H1 (cell line): ENCODE results near the gene SMIM7. TPM values are rescaled to one million over a fixed set of nuclear protein-coding genes. Genes with fewer than 3 reads are reported as not detected.

Source experiments
- CTCF ChIA-PET: fragments of 300-600 bp; sonication (Branson Sonifier 250); formaldehyde crosslinking; loops from one replicate; lab custom pipeline; 2021; ENCODE audit not compliant: partially characterized antibody; lab: Charles Lee
- POLR2A ChIA-PET: fragments of 300-600 bp; sonication (Branson Sonifier 250); formaldehyde crosslinking; loops from one replicate; lab custom pipeline; 2021; ENCODE audit warnings: inconsistent platforms; ENCODE audit not compliant: partially characterized antibody; lab: Charles Lee
- DNase-seq, 2 experiments: peaks; one replicate each; pipeline versions ENCODE4 v3.0.0 to v3.0.0-alpha.2; 2010 to 2022; ENCODE audit warnings: low spot score in 2 of 2, low read depth in 1 of 2, mixed read lengths in 1 of 2
- FAIRE-seq: peaks from 2 replicates; lab custom pipeline; 2011; peaks lifted over from hg19 to GRCh38; lab: Jason Lieb, UNC
- H2AFZ ChIP-seq: 2 replicates; pipeline ENCODE4 v1.8.1; 2012; ENCODE audit warnings: low read length, inconsistent platforms
- H2AK5ac ChIP-seq: 2 replicates; pipeline ENCODE4 v1.6.1; 2013; ENCODE audit warnings: low read depth, low read length
- H2BK120ac ChIP-seq: replicated peaks from 2 replicates; pipeline ENCODE3; 2013; ENCODE audit warnings: low read depth, low read length, inconsistent platforms
- H2BK12ac ChIP-seq: 2 replicates; pipeline ENCODE4 v1.6.1; 2013; ENCODE audit warnings: low read depth, low read length
- H2BK15ac ChIP-seq: 2 replicates; pipeline ENCODE4 v1.6.1; 2013; ENCODE audit warnings: low read length
- H2BK20ac ChIP-seq: 2 replicates; pipeline ENCODE4 v1.6.1; 2013; ENCODE audit warnings: low read length
- H2BK5ac ChIP-seq: 2 replicates; pipeline ENCODE4 v1.6.1; 2013; ENCODE audit warnings: low read depth, low read length
- H3K14ac ChIP-seq: 2 replicates; pipeline ENCODE4 v1.6.1; 2013; ENCODE audit warnings: inconsistent platforms; ENCODE audit not compliant: insufficient read length
- H3K18ac ChIP-seq: 2 replicates; pipeline ENCODE4 v1.6.1; 2013; ENCODE audit warnings: low read length; ENCODE audit errors: extremely low read depth
- H3K23ac ChIP-seq: 2 replicates; pipeline ENCODE4 v1.6.1; 2013; ENCODE audit warnings: inconsistent platforms; ENCODE audit not compliant: insufficient read length
- H3K23me2 ChIP-seq: 2 replicates; pipeline ENCODE4 v1.6.1; 2013; ENCODE audit warnings: low read depth, low read length
- H3K27ac ChIP-seq: 2 replicates; pipeline ENCODE4 v1.6.1; 2011; ENCODE audit warnings: low read depth, low read length, inconsistent platforms
- H3K27me3 ChIP-seq, 4 experiments: replicated peaks in 1 of 4; 1 replicate in 1 of 4; 2 replicates in 3 of 4; pipeline versions ENCODE4 v1.6.1 to v1.8.1; 2011 to 2013; ENCODE audit warnings: low read length in 3 of 4, mild to moderate bottlenecking in 3 of 4, inconsistent platforms in 2 of 4, mixed read lengths in 2 of 4, moderate library complexity in 1 of 4; ENCODE audit not compliant: control insufficient read depth in 3 of 4, insufficient read depth in 3 of 4; ENCODE audit errors: extremely low read depth in 1 of 4
- H3K36me3 ChIP-seq, 4 experiments: 2 replicates each; pipeline versions ENCODE4 v1.6.1 to v1.8.1; 2011 to 2013; ENCODE audit warnings: mild to moderate bottlenecking in 4 of 4, low read length in 3 of 4, moderate library complexity in 2 of 4, control low read depth in 1 of 4, inconsistent platforms in 1 of 4; ENCODE audit not compliant: insufficient read depth in 4 of 4, control insufficient read depth in 2 of 4
- H3K4ac ChIP-seq: replicated peaks from 2 replicates; pipeline ENCODE3; 2013; ENCODE audit warnings: low read length, low read depth, mixed read lengths, inconsistent platforms; ENCODE audit not compliant: insufficient read length
- H3K4me1 ChIP-seq, 4 experiments: replicated peaks in 1 of 4; 1 replicate in 1 of 4; 2 replicates in 3 of 4; pipeline versions ENCODE4 v1.6.1 to v1.8.1; 2011 to 2013; ENCODE audit warnings: low read length in 3 of 4, inconsistent platforms in 2 of 4, mixed read lengths in 1 of 4; ENCODE audit not compliant: insufficient read depth in 4 of 4, control insufficient read depth in 3 of 4
- H3K4me2 ChIP-seq, 2 experiments: 2 replicates each; pipeline versions ENCODE4 v1.6.1 to v1.8.1; 2011 to 2013; ENCODE audit warnings: low read depth in 2 of 2, low read length in 2 of 2, control low read depth in 1 of 2, inconsistent platforms in 1 of 2, mild to moderate bottlenecking in 1 of 2; ENCODE audit not compliant: insufficient read depth in 1 of 2
- H3K4me3 ChIP-seq, 4 experiments: fragments of 200-600, 300-600 bp in 1 of 4; sonication (generic), shearing (Covaris generic), sonication (Bioruptor Twin) in 1 of 4; 2 replicates each; pipeline versions ENCODE4 v1.5.1 to v1.8.1; 2011 to 2016; ENCODE audit warnings: low read length in 4 of 4, low read depth in 3 of 4, control low read depth in 2 of 4, inconsistent platforms in 2 of 4, mild to moderate bottlenecking in 2 of 4, mixed read lengths in 1 of 4, moderate library complexity in 1 of 4; ENCODE audit not compliant: insufficient read depth in 2 of 4; ENCODE audit errors: extremely low read depth in 1 of 4
- H3K56ac ChIP-seq: replicated peaks from 2 replicates; pipeline ENCODE3; 2013; ENCODE audit warnings: low read depth, mild to moderate bottlenecking, mixed read lengths, low read length, inconsistent platforms; ENCODE audit not compliant: insufficient read length
- H3K79me1 ChIP-seq: 2 replicates; pipeline ENCODE4 v1.6.1; 2013; ENCODE audit warnings: low read depth, low read length, control low read depth
- H3K79me2 ChIP-seq, 2 experiments: 2 replicates each; pipeline versions ENCODE4 v1.6.1 to v1.8.1; 2012 to 2013; ENCODE audit warnings: low read length in 2 of 2, mild to moderate bottlenecking in 2 of 2, inconsistent platforms in 1 of 2; ENCODE audit not compliant: insufficient read depth in 2 of 2, control insufficient read depth in 1 of 2
- H3K9ac ChIP-seq, 4 experiments: replicated peaks in 1 of 4; 1 replicate in 1 of 4; 2 replicates in 3 of 4; pipeline versions ENCODE4 v1.6.1 to v1.8.1; 2011 to 2013; ENCODE audit warnings: low read depth in 3 of 4, low read length in 3 of 4, control low read depth in 2 of 4, mild to moderate bottlenecking in 2 of 4, moderate library complexity in 2 of 4, inconsistent platforms in 1 of 4; ENCODE audit errors: extremely low read depth in 1 of 4
- H3K9me3 ChIP-seq, 2 experiments: 2 replicates each; pipeline versions ENCODE4 v1.6.1 to v1.8.1; 2012 to 2013; ENCODE audit warnings: mild to moderate bottlenecking in 2 of 2, moderate library complexity in 2 of 2, control low read depth in 1 of 2, inconsistent platforms in 1 of 2, low read depth in 1 of 2, low read length in 1 of 2, mixed read lengths in 1 of 2; ENCODE audit not compliant: insufficient read depth in 2 of 2
- H4K20me1 ChIP-seq, 2 experiments: replicated peaks in 1 of 2; 2 replicates each; pipeline versions ENCODE3 to v1.8.1; 2011 to 2013; ENCODE audit warnings: inconsistent platforms in 2 of 2, low read length in 2 of 2, mild to moderate bottlenecking in 1 of 2; ENCODE audit not compliant: insufficient read depth in 2 of 2, control insufficient read depth in 1 of 2
- H4K5ac ChIP-seq: 2 replicates; pipeline ENCODE4 v1.6.1; 2013; ENCODE audit warnings: low read length, low read depth, mixed read lengths, inconsistent platforms; ENCODE audit not compliant: insufficient read length
- H4K8ac ChIP-seq: 2 replicates; pipeline ENCODE4 v1.8.0; 2013; ENCODE audit warnings: mild to moderate bottlenecking, moderate library complexity, low read length, inconsistent platforms; ENCODE audit not compliant: insufficient read depth; ENCODE audit errors: extremely low read depth
- H4K91ac ChIP-seq: replicated peaks from 2 replicates; pipeline ENCODE3; 2013; ENCODE audit warnings: low read length, mixed read lengths, inconsistent platforms; ENCODE audit not compliant: insufficient read length
- CBX8 ChIP-seq: fragments of 300-800, 300-1000 bp; sonication (generic); IDR thresholded peaks from 2 replicates; pipeline ENCODE4 v1.7.1; 2016; ENCODE audit warnings: low read depth, low read length, borderline replicate concordance
- CREB1 ChIP-seq: IDR thresholded peaks from 2 replicates; pipeline ENCODE4 v1.6.1; 2012; ENCODE audit warnings: inconsistent platforms
- SP4 ChIP-seq: IDR thresholded peaks from 2 replicates; pipeline ENCODE4 v1.6.1; 2012; ENCODE audit warnings: low read length, inconsistent platforms
- SRF ChIP-seq: IDR thresholded peaks from 2 replicates; pipeline ENCODE4 v1.6.1; 2011; ENCODE audit warnings: mild to moderate bottlenecking, low read depth, low read length, moderate library complexity
- TAF1 ChIP-seq: IDR thresholded peaks from 2 replicates; pipeline ENCODE4 v1.6.1; 2011; ENCODE audit warnings: mild to moderate bottlenecking, low read depth, low read length
- WGBS, 2 experiments: shearing (Covaris generic) in 1 of 2; methylation state at CpG; one replicate each; pipeline versions ENCODE4 v1.1.6 to v1.1.7; 2013 to 2015; ENCODE audit warnings: low lambda C conversion rate in 2 of 2, mixed read lengths in 2 of 2, inconsistent platforms in 1 of 2, low coverage in 1 of 2, missing lambda C conversion rate in 1 of 2; ENCODE audit not compliant: insufficient replicate concordance in 2 of 2, insufficient coverage in 1 of 2, insufficient read length in 1 of 2; ENCODE audit errors: extremely low coverage in 1 of 2, missing lambda C conversion rate in 1 of 2; 5-methylcytosine and 5-hydroxymethylcytosine counted together
- polyA plus RNA-seq, 7 experiments: library from polyadenylated mRNA; depleted of rRNA in 3 of 7; stranded (reverse) in 5 of 7; unstranded in 2 of 7; fragments of >200 nt in 5 of 7; fragments of 200-250 nt in 2 of 7; gene quantifications; 1 replicate in 5 of 7; 2 replicates in 1 of 7; 4 replicates in 1 of 7; pipeline versions ENCODE4 v1.2.1 to v1.2.3, GENCODE V29; 2011 to 2013; ENCODE audit warnings: missing spikeins in 2 of 7, mixed read lengths in 2 of 7
- total RNA-seq: library from RNA; stranded (reverse); fragmentation: NEBNext Ultra II Directional; extraction: Animal tissue kit (Norgen Biotek cat#: 25700); gene quantifications from 2 replicates; pipeline ENCODE4 v1.2.1, GENCODE V29; 2021

The SMIM7 gene
- total and polyA plus RNA-seq, 2 of the 8 experiments (the other 6 are each of a cell fraction or from before 2014, with no cell fraction given) = 55.5 to 67.5 TPM

GRCh38 chr19:16702123-16702522 lies 42.2 kb upstream of the SMIM7 start:
- Histone ChIP-seq H3K4ac (no peak overlapping the region), H2BK120ac (no peak overlapping the region), H2BK20ac (no peak overlapping the region), H3K36me3 (no peaks in the 10 kb centered on the region), H2BK12ac (no peak overlapping the region), H4K20me1 (no peaks in the 10 kb centered on the region), H3K14ac (no peak overlapping the region), H3K23ac (no peak overlapping the region), H2AFZ (no peak overlapping the region), H2BK15ac (no peak overlapping the region), H3K9ac (no peak overlapping the region), H4K8ac (no peak overlapping the region), H2BK5ac (no peak overlapping the region), H3K4me3 (no peak overlapping the region)
- DNase-seq (no peak), FAIRE-seq (no peak)
- TF ChIP-seq SRF = no peak
- no peak for TF ChIP-seq TAF1
- no peak for TF ChIP-seq CREB1
- no peak for TF ChIP-seq CBX8
- no peak for TF ChIP-seq SP4
- TF ChIP-seq, all 59 proteins: peak for 0
- H3K79me2 ChIP-seq = no peaks in the 10 kb centered on the region
- no peak overlapping the region for H3K18ac ChIP-seq
- no peaks in the 10 kb centered on the region for H3K9me3 ChIP-seq
- H3K27me3 ChIP-seq = no peaks in the 10 kb centered on the region
- H3K4me2 ChIP-seq = no peak overlapping the region
- H4K5ac ChIP-seq = no peak overlapping the region
- H2AK5ac ChIP-seq = no peak overlapping the region
- H3K79me1 ChIP-seq = no peaks in the 10 kb centered on the region
- H4K91ac ChIP-seq = no peak overlapping the region
- no peaks in the 10 kb centered on the region for H3K4me1 ChIP-seq
- POLR2A ChIA-PET = no interaction called here
- no peak overlapping the region for H3K56ac ChIP-seq
- CTCF ChIA-PET = interaction anchor here (2.5 kb wide), 1 partner anchor 13 kb away, joined by 10 read pairs; no protein-coding TSS in a partner anchor
- no peak overlapping the region for H3K27ac ChIP-seq
- H3K23me2 ChIP-seq = no peaks in the 10 kb centered on the region
- WGBS, 2 experiments = 95% methylated on average over 6 of the region's 6 CpGs; no CpG with 5 or more reads in 1 of the 2 experiments
